PC-3 (cell line): ENCODE results near the gene GSTCD.

Experiments
- CTCF ChIP-seq: fragments of 300-600 bp; sonication (generic); conservative IDR thresholded peaks from 2 replicates; pipeline ENCODE4 v1.5.1; 2017; ENCODE audit warnings: antibody characterized with exemption, low read depth, mild to moderate bottlenecking, low read length
- EZH2 ChIP-seq: fragments of 300-600 bp; sonication (generic); IDR thresholded peaks from one replicate; pipeline ENCODE4 v1.6.1; 2017; ENCODE audit warnings: antibody characterized with exemption, mild to moderate bottlenecking, low read length; ENCODE audit not compliant: unreplicated experiment
- EZH2phosphoT487 ChIP-seq: fragments of 300-600 bp; sonication (generic); IDR thresholded peaks from 2 replicates; pipeline ENCODE4 v1.6.1; 2018; ENCODE audit warnings: mild to moderate bottlenecking, antibody characterized with exemption, low read length, borderline replicate concordance

- TF ChIP-seq EZH2: no peak
- no peak for TF ChIP-seq CTCF
- no peak for TF ChIP-seq EZH2phosphoT487
Measured at GRCh38 chr4:105815701-105816100, 107.1 kb downstream of the GSTCD start.
